Neural cell (in vitro differentiated cells): ENCODE data around the gene GIMD1.
"Not testable (repeated sequence)": the region's sequence is repeated elsewhere in the genome, so short reads cannot be mapped to it uniquely, and the experiment has no call there.

Experiments used
- CTCF ChIP-seq: fragments of 450-650 bp; IDR thresholded peaks from 2 replicates; pipeline ENCODE4 v1.5.1; 2014; ENCODE audit warnings: antibody characterized with exemption, mild to moderate bottlenecking, moderate library complexity; ENCODE audit not compliant: poor library complexity, severe bottlenecking
- EZH2 ChIP-seq: fragments of 200-600, 300-800 bp; shearing (Covaris generic), sonication (generic); IDR thresholded peaks from 2 replicates; pipeline ENCODE4 v1.6.1; 2014; ENCODE audit warnings: antibody characterized with exemption, low read length, borderline replicate concordance, mild to moderate bottlenecking; ENCODE audit not compliant: insufficient read depth, poor library complexity, severe bottlenecking

- not testable (repeated sequence) for TF ChIP-seq CTCF, EZH2
Observed at GRCh38 chr4:106321814-106322213, 46.8 kb downstream of the GIMD1 start.
